DMS79 treated with DMSO at 0.1 percent for 48 hours (cell line): Measurements from ENCODE around the gene ARHGAP28.

Source experiments
- DNase-seq: peaks from one replicate; lab custom pipeline; 2025; lab: John Stamatoyannopoulos, UW

ARHGAP28 gene

DNA sequence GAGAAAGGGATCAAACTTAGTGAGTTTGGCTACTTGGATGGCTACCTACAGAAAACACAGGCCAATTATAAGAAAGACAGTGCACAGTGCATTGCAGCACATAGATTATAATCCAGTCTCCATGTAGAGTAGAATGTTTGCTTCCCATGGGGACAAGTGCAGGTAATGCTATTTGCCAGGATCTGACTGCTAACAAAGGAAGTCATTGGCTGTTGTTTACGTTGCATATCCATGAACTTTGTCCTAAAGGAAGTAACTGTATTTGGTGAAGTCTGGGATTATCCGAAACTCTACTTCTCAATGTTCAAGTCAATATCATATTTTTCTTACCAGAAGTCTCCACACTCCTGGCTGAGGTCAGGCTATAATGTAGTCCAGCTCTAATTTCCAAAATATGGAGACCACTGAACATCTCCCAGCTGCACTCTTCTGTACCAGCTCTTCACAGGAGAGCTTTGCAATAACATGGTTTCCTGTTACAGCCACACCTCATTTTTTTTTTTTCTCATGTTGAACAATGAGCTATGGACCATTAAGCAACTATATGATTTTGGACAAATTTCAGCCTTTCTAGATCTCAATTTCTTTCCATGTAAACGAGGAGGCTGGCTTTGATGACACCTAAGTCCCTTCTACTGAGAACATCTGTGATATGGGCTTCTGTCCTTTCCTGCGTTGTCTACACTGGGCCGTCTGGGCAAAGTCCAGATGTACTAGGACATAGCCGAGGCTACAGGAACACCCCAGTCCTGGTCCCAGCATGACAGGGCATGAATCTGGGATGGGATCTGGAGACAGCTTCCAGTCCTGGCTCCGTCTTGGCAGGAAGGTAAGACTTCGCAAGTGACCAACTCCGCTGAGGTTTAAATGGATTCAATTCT lies 233.3 kb downstream of the ARHGAP28 start:
- DNase-seq = no peak

DNA sequence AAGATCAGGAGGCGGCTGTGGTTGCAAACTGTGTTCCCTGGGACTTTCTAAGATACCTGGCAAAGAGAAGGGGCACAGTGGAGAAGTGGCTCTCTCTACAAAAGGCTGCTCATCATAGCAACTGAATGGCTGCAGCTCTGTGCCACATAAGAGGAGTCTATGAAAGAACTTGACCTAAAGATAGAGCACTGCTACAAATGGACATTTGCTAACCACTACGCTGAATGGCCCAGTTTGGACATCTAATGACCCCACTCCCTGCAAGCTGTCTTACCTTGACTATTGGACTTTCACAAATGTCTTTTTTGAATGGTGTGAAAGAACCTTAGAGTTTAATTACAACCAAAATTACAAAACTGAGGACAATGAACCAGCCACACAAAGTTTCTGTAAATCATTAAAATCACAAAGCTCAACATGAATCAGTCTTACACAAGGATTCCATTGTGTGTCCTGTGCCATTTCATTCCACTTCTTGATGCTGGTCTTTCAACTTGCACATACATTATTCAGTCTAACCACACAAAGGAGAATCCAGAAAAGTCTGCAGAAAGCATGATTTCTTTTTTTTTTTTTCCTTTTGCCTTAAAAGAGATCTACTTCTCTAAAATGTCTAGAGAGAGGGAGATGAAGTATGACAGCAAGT lies 234.1 kb downstream of the ARHGAP28 start:
- DNase-seq = no peak
